GM12878 (cell line): ENCODE measurements around the gene ZBTB4. TPM values are rescaled to one million over a fixed set of nuclear protein-coding genes. Genes with fewer than 3 reads are reported as not detected.

Source experiments
- ATAC-seq: fragments of 200-7000 bp; cut with Tn5 transposase; 3 replicates; pipeline ENCODE4 v1.9.1; 2020; ENCODE audit warnings: mild to moderate bottlenecking, moderate library complexity
- BruUV-seq: library from RNA; stranded (reverse); fragments of 400-500 nt; replicated peaks from 2 replicates; lab custom pipeline; 2021; lab: Mats Ljungman, UMichigan
- CTCF ChIA-PET: fragments of 300-600 bp; sonication (Branson Sonifier 250); formaldehyde crosslinking; extraction: SDS; loops from one replicate; lab custom pipeline; 2021; ENCODE audit warnings: inconsistent platforms; lab: Yijun Ruan, JAX
- POLR2A ChIA-PET: fragments of 350-600 bp; formaldehyde crosslinking; extraction: SDS; loops from one replicate; lab custom pipeline; 2021; ENCODE audit warnings: inconsistent platforms; lab: Charles Lee
- RAD21 ChIA-PET: fragments of 300-600 bp; sonication (Branson Sonifier 250); formaldehyde crosslinking; loops from one replicate; lab custom pipeline; 2023; ENCODE audit warnings: antibody characterized with exemption; ENCODE audit not compliant: unreplicated experiment; lab: Charles Lee
- SMC1A ChIA-PET: fragments of 300-600 bp; sonication (Branson Sonifier 250); formaldehyde crosslinking; loops from one replicate; lab custom pipeline; 2023; ENCODE audit not compliant: unreplicated experiment, uncharacterized antibody; lab: Charles Lee
- DNase-seq: peaks from one replicate; pipeline ENCODE4 v3.0.0-alpha.2; 2011; ENCODE audit warnings: low read depth, low spot score
- FAIRE-seq: peaks from 3 replicates; lab custom pipeline; 2011; peaks lifted over from hg19 to GRCh38; lab: Jason Lieb, UNC
- H2AFZ ChIP-seq: 2 replicates; pipeline ENCODE4 v1.6.0; 2011; ENCODE audit warnings: low read depth, low read length, control low read depth; ENCODE audit not compliant: control insufficient read depth
- H3K27ac ChIP-seq: 2 replicates; pipeline ENCODE4 v1.5.1; 2011; ENCODE audit warnings: control low read depth; ENCODE audit not compliant: control insufficient read depth, insufficient read depth
- H3K27me3 ChIP-seq, 2 experiments: replicated peaks in 1 of 2; 2 replicates each; pipeline versions ENCODE4 v1.6.0 to v1.6.1; 2011; ENCODE audit warnings: low read length in 1 of 2; ENCODE audit not compliant: control insufficient read depth in 2 of 2, insufficient read depth in 2 of 2
- H3K36me3 ChIP-seq, 2 experiments: 2 replicates each; pipeline ENCODE4 v1.5.1; 2011; ENCODE audit warnings: low read length in 1 of 2; ENCODE audit not compliant: control insufficient read depth in 2 of 2, insufficient read depth in 2 of 2
- H3K4me1 ChIP-seq: 2 replicates; pipeline ENCODE4 v1.6.1; 2011; ENCODE audit warnings: mild to moderate bottlenecking, low read length, moderate library complexity, mixed read lengths; ENCODE audit not compliant: control insufficient read depth, insufficient read depth
- H3K4me2 ChIP-seq: 2 replicates; pipeline ENCODE4 v1.6.0; 2011; ENCODE audit warnings: control low read depth; ENCODE audit not compliant: control insufficient read depth, insufficient read depth
- H3K4me3 ChIP-seq: fragments of 200-600 bp; sonication (generic); 2 replicates; pipeline ENCODE4 v1.5.1; 2016
- H3K79me2 ChIP-seq: 2 replicates; pipeline ENCODE4 v1.6.0; 2011; ENCODE audit warnings: low read length; ENCODE audit not compliant: control insufficient read depth, insufficient read depth
- H3K9ac ChIP-seq: 2 replicates; pipeline ENCODE4 v1.8.0; 2011; ENCODE audit warnings: low read length, control low read depth, mixed read lengths; ENCODE audit not compliant: control insufficient read depth, insufficient read depth
- H3K9me3 ChIP-seq: replicated peaks from 3 replicates; pipeline ENCODE4 v1.5.1; 2011; ENCODE audit warnings: mild to moderate bottlenecking, low read length; ENCODE audit not compliant: control insufficient read depth, insufficient read depth
- H4K20me1 ChIP-seq: 2 replicates; pipeline ENCODE4 v1.6.0; 2011; ENCODE audit not compliant: control insufficient read depth, insufficient read depth
- ATF2 ChIP-seq: IDR thresholded peaks from 2 replicates; pipeline ENCODE4 v1.6.1; 2012; ENCODE audit warnings: low read length, inconsistent platforms
- ATF7 ChIP-seq: fragments of 450-650 bp; IDR thresholded peaks from 2 replicates; pipeline ENCODE4 v1.6.1; 2016; ENCODE audit warnings: low read depth, mild to moderate bottlenecking
- CHD4 ChIP-seq: fragments of 200-600 bp; sonication (generic); IDR thresholded peaks from 2 replicates; pipeline ENCODE4 v1.6.1; 2016; ENCODE audit warnings: mild to moderate bottlenecking
- HDGF ChIP-seq: fragments of 450-650 bp; IDR thresholded peaks from 2 replicates; pipeline ENCODE4 v1.6.1; 2016; ENCODE audit warnings: antibody characterized with exemption
- HSF1 ChIP-seq: fragments of 150-350 bp; IDR thresholded peaks from 2 replicates; pipeline ENCODE4 v1.6.1; 2014; ENCODE audit warnings: mild to moderate bottlenecking, low read depth, low read length
- POLR2AphosphoS2 ChIP-seq: IDR thresholded peaks from 2 replicates; pipeline ENCODE4 v1.6.1; 2011; ENCODE audit warnings: low read depth, mild to moderate bottlenecking, low read length, improper control_type of control experiment, moderate library complexity
- PRDM15 ChIP-seq: fragments of 450-650 bp; formaldehyde crosslinking; IDR thresholded peaks from 2 replicates; pipeline ENCODE4 v1.4.0; 2020; ENCODE audit warnings: mild to moderate bottlenecking, moderate library complexity
- RCOR1 ChIP-seq: conservative IDR thresholded peaks from 2 replicates; pipeline ENCODE4 v1.6.1; 2012; ENCODE audit warnings: low read depth, low read length, improper control_type of control experiment
- SMAD5 ChIP-seq: IDR thresholded peaks from 2 replicates; pipeline ENCODE4 v1.6.1; 2016; ENCODE audit warnings: antibody characterized with exemption, low read depth
- TCF7 ChIP-seq: IDR thresholded peaks from 2 replicates; pipeline ENCODE4 v1.6.1; 2014; ENCODE audit warnings: antibody characterized with exemption, borderline replicate concordance
- ZBTB40 ChIP-seq: fragments of 450-650 bp; IDR thresholded peaks from 2 replicates; pipeline ENCODE4 v1.6.1; 2016; ENCODE audit warnings: mild to moderate bottlenecking, moderate library complexity, borderline replicate concordance
- ZNF207 ChIP-seq: fragments of 450-650 bp; IDR thresholded peaks from 2 replicates; pipeline ENCODE4 v1.6.1; 2014; ENCODE audit warnings: antibody characterized with exemption, mild to moderate bottlenecking, borderline replicate concordance
- ZSCAN29 ChIP-seq: fragments of 450-650 bp; IDR thresholded peaks from 2 replicates; pipeline ENCODE4 v1.6.1; 2017; ENCODE audit warnings: mild to moderate bottlenecking, moderate library complexity
- WGBS: methylation state at CpG from one replicate; pipeline ENCODE4 v1.1.6; 2016; ENCODE audit warnings: low lambda C conversion rate; ENCODE audit not compliant: insufficient replicate concordance, insufficient coverage; ENCODE audit errors: missing lambda C conversion rate; 5-methylcytosine and 5-hydroxymethylcytosine counted together
- in situ Hi-C: fragments of 300-500 bp; cut with MboI; formaldehyde crosslinking; loops from 9 replicates; pipeline ENCODE4 v1.14.3; 2018; ENCODE audit warnings: mixed read lengths
- intact Hi-C: fragments of 100-400 bp; cut with micrococcal nuclease; formaldehyde crosslinking; loops from one replicate; pipeline ENCODE4 v1.14.2; 2022; ENCODE audit not compliant: unreplicated experiment
- polyA plus RNA-seq, 11 experiments: library from polyadenylated mRNA; depleted of rRNA in 4 of 11; unstranded in 6 of 11; stranded (reverse) in 5 of 11; fragments of >200 nt; fragmentation: Nextera tagmentation in 4 of 11; fragmentation: Illumina TruSeq in 1 of 11; extraction: Ambion mirVana in 4 of 11; extraction: Trizol in 1 of 11; gene quantifications; 1 replicate in 1 of 11; 2 replicates in 10 of 11; pipeline versions ENCODE4 v1.2.1 to v1.2.3, GENCODE V29; 2011 to 2016; ENCODE audit warnings: inconsistent platforms in 2 of 11, missing spikeins in 2 of 11, low read depth in 1 of 11
- total RNA-seq, 4 experiments: library from RNA; depleted of rRNA in 3 of 4; stranded (reverse); fragments of >200 nt in 3 of 4; fragmentation: Illumina TruSeq in 1 of 4; extraction: Trizol in 1 of 4; gene quantifications; 2 replicates each; pipeline versions ENCODE4 v1.2.1 to v1.2.3, GENCODE V29; 2013 to 2021

The ZBTB4 gene
- total and polyA plus RNA-seq, 10 of the 15 experiments (the other 5 are each of a cell fraction or from before 2014, with no cell fraction given) = 2.0 to 14.9 (median 6.9) TPM

GRCh38 chr17:7502171-7502847, 22.9 kb upstream of the ZBTB4 start:
- peaks cover 55 to 61% of the 10 kb centered on the region in 2 experiments for H3K36me3 ChIP-seq
- H3K4me1 ChIP-seq = no peaks in the 10 kb centered on the region
- H3K4me2 ChIP-seq = no peak overlapping the region
- ChIA-PET SMC1A (interaction anchor here (1.0 kb wide), 1 partner anchor 26 kb away, joined by 3 read pairs; no protein-coding TSS in a partner anchor), CTCF (interaction anchor here (1.0 to 2.3 kb wide), 5 partner anchors 11 to 146 kb away, joined by 3 to 8 read pairs (median 4); partner anchors contain the start of gene TMEM102), POLR2A (no interaction called here), RAD21 (interaction anchor here (0.6 kb wide), 1 partner anchor 147 kb away, joined by 3 read pairs; the partner anchor contains the start of gene TMEM95)
- no peaks in the 10 kb centered on the region for H3K9me3 ChIP-seq
- no peaks in the 10 kb centered on the region; the same call in 1 of the 2 replicates for H4K20me1 ChIP-seq
- H2AFZ ChIP-seq = no peak overlapping the region
- no peak overlapping the region for H3K9ac ChIP-seq
- WGBS = 98% methylated on average over 20 of the region's 20 CpGs
- intact Hi-C loops (no loop called here), in situ Hi-C loops (no loop called here)
- DNase-seq (no peak), FAIRE-seq (no peak), ATAC-seq (no peak; the same call in 2 of the 3 replicates)
- no peaks in the 10 kb centered on the region for H3K79me2 ChIP-seq
- BruUV-seq = no TSS peak
- no peak overlapping the region for H3K4me3 ChIP-seq
- H3K27me3 ChIP-seq = no peaks in the 10 kb centered on the region
- no peak overlapping the region for H3K27ac ChIP-seq
- TF ChIP-seq PRDM15 (CRISPR knock-in tag) (no peak), ATF2 (no peak), TCF7 (no peak), HSF1 (no peak), ZNF207 (no peak), SMAD5 (no peak), ATF7 (no peak), ZBTB40 (no peak), POLR2AphosphoS2 (no peak), RCOR1 (no peak), ZSCAN29 (no peak), HDGF (no peak), CHD4 (no peak)
